GM12874 (cell line): ENCODE data around the gene SYP.

Source experiments
- CTCF ChIP-seq: IDR thresholded peaks from 2 replicates; pipeline ENCODE4 v1.5.1; 2011; ENCODE audit warnings: low read depth, mild to moderate bottlenecking, control low read depth, low read length, moderate library complexity; ENCODE audit not compliant: insufficient read depth

The SYP gene

GRCh38 chrX:49243166-49243565, 43.2 kb upstream of the SYP start:
- TF ChIP-seq CTCF: no peak

DNA sequence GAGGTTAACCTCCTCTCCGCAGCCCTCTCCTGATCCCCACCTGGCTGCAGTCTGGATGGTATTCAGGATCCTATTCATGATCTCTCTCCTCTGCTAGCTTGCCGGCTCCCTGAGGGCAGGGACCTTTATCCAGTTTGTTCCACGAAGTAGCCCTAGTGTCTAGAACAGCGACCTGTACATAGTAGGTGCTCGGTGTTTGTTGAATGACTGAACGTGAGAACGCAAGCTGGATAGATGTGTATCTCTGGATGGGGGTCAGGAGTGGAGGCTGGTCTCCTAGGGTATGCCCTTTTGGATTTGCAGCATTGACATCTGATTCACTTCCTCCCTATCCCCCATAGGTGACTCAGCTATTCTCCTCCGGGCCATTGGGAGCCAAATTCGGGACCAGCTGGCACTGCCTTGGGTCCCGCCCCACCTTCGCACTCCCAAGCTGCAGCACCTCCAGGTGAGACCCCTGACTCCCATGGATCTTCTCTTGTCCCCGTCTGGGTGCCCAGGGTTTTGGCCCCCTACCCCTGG, 42.6 kb upstream of the SYP start:
- no peak for TF ChIP-seq CTCF

- no peak for TF ChIP-seq CTCF
Measured at GRCh38 chrX:49238735-49239134, 38.7 kb upstream of the SYP start.

- TF ChIP-seq CTCF: no peak
Measured at GRCh38 chrX:49237060-49237459, 37.1 kb upstream of the SYP start.

- TF ChIP-seq CTCF: no peak
Measured at GRCh38 chrX:49233887-49234555, 34.0 kb upstream of the SYP start.

- TF ChIP-seq CTCF: no peak
Measured at GRCh38 chrX:49233176-49233575, 33.2 kb upstream of the SYP start, which contains the start of gene CACNA1F. Gene CACNA1F (minus strand): TSS chrX:49233340. CDS start chrX:49233309, 31 bp downstream.

DNA sequence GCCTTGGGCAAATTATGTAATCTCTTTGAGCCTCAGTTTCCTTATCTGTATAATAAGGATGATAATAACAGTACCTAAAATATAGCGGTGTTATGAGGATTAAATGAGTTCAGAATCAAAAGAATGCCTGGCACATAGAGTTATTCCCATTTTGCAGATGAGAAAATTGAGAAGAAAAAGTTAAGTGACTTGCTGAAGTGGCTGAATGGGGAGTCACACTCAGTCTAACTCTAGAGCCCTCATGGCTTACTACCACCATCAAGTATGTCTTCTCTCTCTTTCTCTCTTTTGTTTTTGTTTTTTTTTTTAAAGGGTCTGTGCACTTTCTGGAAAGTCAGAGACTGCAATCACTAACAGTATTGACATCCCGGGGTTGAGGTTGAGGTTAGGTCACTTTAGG, 32.5 kb upstream of the SYP start:
- no peak for TF ChIP-seq CTCF
